Measurements from ENCODE around the gene REXO1. TPM values are rescaled to one million over a fixed set of nuclear protein-coding genes. Genes with fewer than 3 reads are reported as not detected.
"Not testable (repeated sequence)": the region's sequence is repeated elsewhere in the genome, so short reads cannot be mapped to it uniquely, and the experiment has no call there.

Gene REXO1
- total and polyA plus RNA-seq, 2 of the 8 experiments (the other 6 are each of a cell fraction or from before 2014, with no cell fraction given) = 42.4 to 44.3 TPM

DNA sequence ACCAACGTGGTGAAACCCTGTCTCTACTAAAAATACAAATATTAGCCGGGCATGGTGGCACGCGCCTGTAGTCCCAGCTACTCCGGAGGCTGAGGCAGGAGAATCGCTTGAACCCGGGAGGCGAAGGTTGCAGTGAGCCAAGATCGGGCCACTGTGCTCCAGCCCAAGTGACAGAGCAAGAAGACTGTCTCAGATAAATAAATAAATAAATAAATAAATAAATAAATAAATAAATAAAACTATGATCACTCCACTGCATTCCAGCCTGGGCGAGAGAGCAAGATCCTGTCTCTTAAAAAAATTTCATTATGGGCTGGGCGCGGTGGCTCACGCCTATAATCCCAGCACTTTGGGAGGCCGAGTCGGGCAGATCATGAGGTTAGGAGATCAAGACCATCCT lies 38.1 kb upstream of the REXO1 start:
- H3K27ac ChIP-seq (ENCODE audit: low read depth, low read length); H4K5ac ChIP-seq (ENCODE audit: insufficient read length, low read depth, low read length); H2BK120ac ChIP-seq (replicated peaks; ENCODE audit: low read depth, low read length); H3K18ac ChIP-seq (ENCODE audit: extremely low read depth, low read length); H3K36me3 ChIP-seq (ENCODE audit: control insufficient read depth in 2 of 4, insufficient read depth in 4 of 4, low read length in 3 of 4); H4K8ac ChIP-seq (ENCODE audit: extremely low read depth, insufficient read depth, low read length); H2BK5ac ChIP-seq (ENCODE audit: low read depth, low read length); H3K4me2 ChIP-seq (ENCODE audit: insufficient read depth in 1 of 2, low read depth in 2 of 2, low read length in 2 of 2); H3K23me2 ChIP-seq (ENCODE audit: low read depth, low read length); H2AFZ ChIP-seq (ENCODE audit: low read length); H3K4ac ChIP-seq (replicated peaks; ENCODE audit: insufficient read length, low read depth, low read length); H3K56ac ChIP-seq (replicated peaks; ENCODE audit: insufficient read length, low read depth, low read length); H3K9me3 ChIP-seq (ENCODE audit: insufficient read depth in 2 of 2, low read depth in 1 of 2, low read length in 1 of 2); DNase-seq (ENCODE audit: low read depth in 1 of 2, low spot score in 2 of 2); H3K14ac ChIP-seq (ENCODE audit: insufficient read length); H3K27me3 ChIP-seq (replicated peaks in 1 of 4; ENCODE audit: control insufficient read depth in 3 of 4, extremely low read depth in 1 of 4, insufficient read depth in 3 of 4, low read length in 3 of 4); H2AK5ac ChIP-seq (ENCODE audit: low read depth, low read length); H3K23ac ChIP-seq (ENCODE audit: insufficient read length); H2BK20ac ChIP-seq (ENCODE audit: low read length); H2BK12ac ChIP-seq (ENCODE audit: low read depth, low read length); H3K9ac ChIP-seq (replicated peaks in 1 of 4; ENCODE audit: extremely low read depth in 1 of 4, low read depth in 3 of 4, low read length in 3 of 4); H2BK15ac ChIP-seq (ENCODE audit: low read length); FAIRE-seq; H4K91ac ChIP-seq (replicated peaks; ENCODE audit: insufficient read length, low read length); H3K4me3 ChIP-seq (ENCODE audit: extremely low read depth in 1 of 4, insufficient read depth in 2 of 4, low read depth in 3 of 4, low read length in 4 of 4): not testable (repeated sequence)
- H4K20me1 ChIP-seq (replicated peaks in 1 of 2; ENCODE audit: control insufficient read depth in 1 of 2, insufficient read depth in 2 of 2, low read length in 2 of 2) = peaks cover 13 to 20% of the 10 kb centered on the region in 2 experiments
- H3K79me2 ChIP-seq (ENCODE audit: control insufficient read depth in 1 of 2, insufficient read depth in 2 of 2, low read length in 2 of 2) = peaks cover 7 to 29% of the 10 kb centered on the region in 2 experiments; a peak in 3 of 4 replicates
- H3K4me1 ChIP-seq (replicated peaks in 1 of 4; ENCODE audit: control insufficient read depth in 3 of 4, insufficient read depth in 4 of 4, low read length in 3 of 4) = peaks cover 3 to 14% (median 9%) of the 10 kb centered on the region in 4 experiments; a peak in 6 of 7 replicates
- POLR2A ChIA-PET (ENCODE audit: partially characterized antibody) = interaction anchor here (0.9 to 2.9 kb wide), 3 partner anchors 11 to 22 kb away, joined by 4 to 9 read pairs (median 9); no protein-coding TSS in a partner anchor
- CTCF ChIA-PET (ENCODE audit: partially characterized antibody) = interaction anchor here (0.7 to 1.9 kb wide), 5 partner anchors 10 to 44 kb away, joined by 3 to 5 read pairs (median 4); no protein-coding TSS in a partner anchor
- H3K79me1 ChIP-seq (ENCODE audit: low read depth, low read length) = peaks cover 16% of the 10 kb centered on the region
- 95% methylated on average over 15 of the region's 15 CpGs; no CpG with 5 or more reads in 1 of the 2 experiments for WGBS, 2 experiments (ENCODE audit: extremely low coverage in 1 of 2, insufficient coverage in 1 of 2, insufficient read length in 1 of 2, insufficient replicate concordance in 2 of 2, low coverage in 1 of 2, low lambda C conversion rate in 2 of 2, missing lambda C conversion rate in 1 of 2)

All from H1 (cell line).